Stimulated activated CD4-positive, alpha-beta T cell treated with anti-CD3 and anti-CD28 coated beads, Interleukin-2, amount 100 ng/mL, for 4 hours (primary cell): ENCODE measurements around the gene PIPOX.

Experiments
- DNase-seq: peaks from one replicate; pipeline ENCODE4 v3.0.0-alpha.2; 2020; ENCODE audit warnings: low read depth

Gene PIPOX

DNA sequence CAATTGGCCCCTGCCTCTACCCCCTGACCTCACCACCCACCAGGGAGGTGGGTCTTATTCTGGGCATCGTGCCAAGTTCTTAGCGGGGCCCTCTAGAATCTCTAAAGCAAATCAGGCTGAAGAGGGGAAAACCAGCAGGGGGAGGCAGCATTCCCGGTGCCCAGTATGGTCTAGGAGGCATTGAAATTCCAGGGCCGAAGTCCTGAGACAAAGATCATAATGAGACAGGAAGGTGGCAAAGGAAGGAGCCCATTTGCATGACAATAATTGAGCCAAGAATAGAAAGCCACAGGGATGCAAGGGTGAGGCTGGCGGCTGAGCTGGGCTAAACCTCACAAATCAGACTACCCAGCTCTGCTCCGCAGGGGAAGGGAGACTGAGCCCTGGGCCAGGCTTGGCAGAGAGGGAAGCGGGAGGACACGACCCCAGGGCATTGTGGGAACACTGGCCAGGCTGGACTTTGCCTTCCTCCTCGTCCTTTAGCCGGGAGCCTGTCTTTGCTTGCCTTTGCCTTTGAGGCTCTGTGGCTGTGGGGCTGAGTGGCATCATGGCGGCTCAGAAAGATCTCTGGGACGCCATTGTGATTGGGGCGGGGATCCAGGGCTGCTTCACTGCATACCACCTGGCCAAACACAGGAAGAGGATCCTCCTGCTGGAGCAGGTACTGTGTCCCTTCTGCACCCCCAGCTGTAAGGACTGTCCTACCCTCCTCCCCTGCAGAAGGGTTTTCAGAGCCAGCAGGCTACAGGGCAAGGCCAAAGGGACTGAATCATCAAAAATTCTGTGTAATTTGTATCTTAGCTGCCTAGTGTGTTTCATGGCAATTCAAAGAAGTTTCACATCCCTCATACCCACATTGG, at the start of gene PIPOX:
PIPOX (plus strand) TSS at position 463 of the 860 bp plus-strand sequence; CDS start at position 548, 85 bp downstream.
- no peak for DNase-seq

GRCh38 chr17:28993645-28994426, 49.1 kb upstream of the PIPOX start:
- no peak for DNase-seq

DNA sequence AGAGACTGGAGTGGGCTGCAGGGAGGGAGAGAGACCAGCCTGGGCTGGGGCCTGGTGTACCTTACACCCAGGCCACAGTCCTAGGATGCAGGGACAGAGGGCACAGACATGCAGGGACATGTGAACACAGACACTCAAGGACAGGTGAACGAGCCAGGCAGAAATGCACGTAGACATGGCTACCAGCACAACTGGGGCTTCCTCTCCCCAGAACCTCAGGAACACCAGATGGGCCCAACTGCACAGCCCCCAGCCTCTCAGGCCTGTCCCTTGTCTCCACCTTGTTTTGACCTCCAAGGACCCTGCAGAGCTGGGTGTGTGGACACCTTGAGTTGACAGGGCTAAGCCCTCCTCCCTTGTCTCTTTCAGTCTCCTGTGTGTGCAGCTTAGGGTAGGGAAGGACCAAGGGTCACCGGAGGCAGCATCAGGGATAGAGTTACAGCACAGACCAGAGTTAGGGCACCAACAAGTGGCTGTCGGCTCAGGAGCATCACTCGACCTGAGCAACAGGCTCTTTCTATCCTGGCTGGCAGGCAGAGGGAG, 46.3 kb upstream of the PIPOX start:
- DNase-seq: no peak

GRCh38 chr17:28997806-28998205, 45.1 kb upstream of the PIPOX start:
- DNase-seq: no peak

- no peak for DNase-seq
These were observed 43.7 kb upstream of the PIPOX start for GRCh38 chr17:28999206-28999605.

- DNase-seq: no peak
These were observed 42.0 kb upstream of the PIPOX start for GRCh38 chr17:29000973-29001372.

- no peak for DNase-seq
These were observed 40.1 kb upstream of the PIPOX start for GRCh38 chr17:29002811-29003210.

- no peak for DNase-seq
These were observed 39.7 kb upstream of the PIPOX start for GRCh38 chr17:29003289-29003688.

GRCh38 chr17:29004081-29004692, 38.8 kb upstream of the PIPOX start:
- DNase-seq: no peak

GRCh38 chr17:29005936-29006511, 36.9 kb upstream of the PIPOX start, which contains the start of gene SEZ6:
Gene SEZ6, minus strand, starts transcription at chr17:29006033. Its CDS starts 164 bp downstream, at chr17:29005869.
- DNase-seq: peak; percentile 37

DNA sequence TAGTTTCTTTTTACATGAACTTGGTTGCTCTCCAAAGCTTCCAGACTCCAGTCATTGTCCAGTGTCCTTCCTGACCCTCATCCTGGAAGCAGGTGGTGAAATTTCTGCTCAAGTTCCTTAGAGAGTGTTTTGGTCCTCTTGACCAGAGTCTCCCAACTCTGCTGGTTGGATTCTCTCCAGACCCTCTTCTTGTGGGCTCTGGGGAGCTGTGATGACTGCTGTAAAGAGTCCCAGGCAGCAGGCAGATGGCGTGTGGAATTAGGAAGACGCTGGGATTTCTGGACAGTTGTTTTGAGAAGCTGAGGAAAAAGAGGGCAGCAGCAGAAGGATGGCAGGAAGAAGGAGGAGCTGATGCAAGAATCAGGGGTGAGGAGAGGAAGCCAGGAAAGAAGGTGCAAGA, 35.5 kb upstream of the PIPOX start:
- DNase-seq: no peak

DNA sequence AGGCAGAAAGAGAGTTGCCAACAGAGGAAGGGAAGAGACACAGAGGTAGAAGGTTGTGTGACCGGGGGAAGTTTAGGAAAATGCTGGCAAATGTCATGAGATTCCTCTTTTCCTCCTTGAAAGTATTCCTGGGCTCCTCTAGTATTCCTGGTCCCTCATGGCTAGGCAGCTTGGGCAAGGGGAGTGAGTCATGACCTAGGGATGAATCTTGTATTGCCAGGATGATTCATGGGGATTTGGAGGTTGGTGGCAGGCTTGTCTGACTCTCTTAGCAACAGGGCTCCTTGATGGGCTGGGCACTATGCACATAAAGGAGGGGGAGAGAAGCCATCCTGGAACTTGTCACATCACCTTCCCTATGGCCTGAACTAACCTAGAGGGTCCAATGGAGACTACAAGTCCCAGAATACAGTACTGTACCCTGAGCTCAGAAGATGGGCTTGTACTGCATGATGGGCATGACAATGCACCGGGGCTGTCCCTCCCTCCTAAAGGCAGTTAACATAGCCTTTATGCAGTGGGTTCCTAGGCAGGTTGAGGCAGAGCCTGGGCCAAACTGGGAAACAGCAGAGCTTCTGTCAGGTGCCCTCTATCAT, 35.0 kb upstream of the PIPOX start:
- DNase-seq: no peak

DNA sequence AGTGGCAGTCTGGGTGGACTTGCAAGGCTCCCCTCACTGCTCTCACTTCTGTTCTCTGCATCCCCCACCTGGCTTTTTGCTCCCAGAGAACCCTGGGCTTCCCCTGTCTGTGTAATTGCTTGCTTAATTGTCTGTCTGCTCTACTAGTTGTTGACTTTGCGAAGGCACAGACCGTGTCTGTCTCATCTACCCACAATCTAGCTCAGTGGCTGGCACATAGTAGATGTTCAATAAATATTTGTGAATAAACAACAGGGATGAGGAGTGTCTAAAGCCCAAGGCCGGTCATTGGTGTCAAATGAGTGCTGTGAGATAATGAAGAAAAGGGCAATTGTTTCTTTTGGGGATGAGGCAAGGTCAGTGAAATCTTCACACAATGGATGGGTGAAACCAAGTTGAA, 34.4 kb upstream of the PIPOX start:
- DNase-seq: no peak

DNA sequence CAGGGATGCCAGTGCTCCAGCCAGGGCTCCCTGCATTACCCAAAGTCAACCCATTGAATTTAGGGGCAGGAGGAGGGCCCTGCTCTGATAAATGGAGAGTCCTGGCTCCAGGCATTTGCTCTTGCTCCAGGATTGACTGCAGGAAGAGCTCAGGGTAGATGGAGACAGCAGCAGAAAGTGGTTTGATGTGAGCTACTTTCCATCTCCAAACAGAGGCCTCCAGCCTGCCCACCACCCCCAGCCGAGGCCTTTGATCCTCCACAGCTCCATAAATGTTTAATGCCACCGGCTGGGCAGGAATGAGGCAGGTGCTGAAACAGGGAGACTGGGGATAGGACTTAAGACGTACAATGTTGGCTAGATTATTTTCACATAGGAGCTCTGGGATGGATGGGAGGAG, 32.8 kb upstream of the PIPOX start:
- no peak for DNase-seq

DNA sequence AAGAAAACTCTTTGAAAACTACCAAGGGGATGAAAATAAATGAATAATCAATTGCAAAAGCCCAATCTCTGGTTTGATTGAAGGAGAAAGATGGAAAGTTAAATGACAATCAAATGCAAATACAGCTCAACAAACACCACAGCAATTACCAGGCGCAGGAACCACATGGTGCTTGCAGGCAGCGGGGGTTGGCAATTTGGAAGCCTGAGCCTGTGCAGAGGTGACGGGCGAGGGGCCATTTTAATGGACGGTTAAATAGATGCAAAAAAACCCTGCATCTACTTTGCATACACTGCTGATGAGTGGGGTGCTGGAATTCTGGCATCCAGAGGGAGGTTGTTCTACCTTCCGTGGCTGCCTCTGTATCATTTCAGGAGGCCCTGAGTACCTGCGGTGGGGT, 32.4 kb upstream of the PIPOX start:
- no peak for DNase-seq

DNA sequence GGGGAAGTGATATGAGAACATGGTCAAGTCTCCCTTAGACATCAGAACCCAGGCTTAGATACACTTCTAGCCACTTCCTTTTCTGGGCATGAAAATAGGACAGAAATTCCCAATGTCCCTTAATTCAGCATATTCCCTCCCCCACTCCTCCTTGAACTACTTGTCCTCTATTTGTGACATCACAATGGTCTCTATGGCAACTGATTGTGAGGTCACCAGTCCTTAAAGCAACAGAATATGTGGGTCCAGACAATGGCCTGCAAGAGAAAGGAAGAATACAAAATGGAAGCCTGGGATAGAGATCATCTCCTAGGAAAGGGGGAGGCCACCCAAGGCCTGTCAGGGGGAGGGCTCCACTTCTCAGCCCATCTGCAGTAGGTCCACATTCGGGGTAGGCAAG, 30.4 kb upstream of the PIPOX start:
- DNase-seq: no peak

DNA sequence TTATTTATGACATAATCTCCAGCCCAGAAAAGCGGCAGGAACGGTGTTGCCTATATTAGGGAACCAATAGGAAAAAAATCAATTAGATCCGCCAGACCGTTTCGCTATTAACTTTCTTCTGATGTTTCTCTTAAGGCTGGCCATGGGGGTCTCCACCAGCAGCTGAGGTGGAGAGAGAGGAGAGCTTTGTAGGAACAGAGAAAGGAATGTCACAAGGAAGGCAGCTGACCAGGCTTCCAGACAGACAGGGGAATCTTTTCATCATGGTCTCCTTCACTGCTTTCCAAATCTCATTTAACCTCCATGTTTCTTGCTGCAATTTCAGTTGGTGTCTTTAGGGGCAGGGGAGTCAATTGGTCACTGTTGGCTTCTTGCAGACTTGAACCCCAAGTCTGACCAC, 28.2 kb upstream of the PIPOX start:
- no peak for DNase-seq

DNA sequence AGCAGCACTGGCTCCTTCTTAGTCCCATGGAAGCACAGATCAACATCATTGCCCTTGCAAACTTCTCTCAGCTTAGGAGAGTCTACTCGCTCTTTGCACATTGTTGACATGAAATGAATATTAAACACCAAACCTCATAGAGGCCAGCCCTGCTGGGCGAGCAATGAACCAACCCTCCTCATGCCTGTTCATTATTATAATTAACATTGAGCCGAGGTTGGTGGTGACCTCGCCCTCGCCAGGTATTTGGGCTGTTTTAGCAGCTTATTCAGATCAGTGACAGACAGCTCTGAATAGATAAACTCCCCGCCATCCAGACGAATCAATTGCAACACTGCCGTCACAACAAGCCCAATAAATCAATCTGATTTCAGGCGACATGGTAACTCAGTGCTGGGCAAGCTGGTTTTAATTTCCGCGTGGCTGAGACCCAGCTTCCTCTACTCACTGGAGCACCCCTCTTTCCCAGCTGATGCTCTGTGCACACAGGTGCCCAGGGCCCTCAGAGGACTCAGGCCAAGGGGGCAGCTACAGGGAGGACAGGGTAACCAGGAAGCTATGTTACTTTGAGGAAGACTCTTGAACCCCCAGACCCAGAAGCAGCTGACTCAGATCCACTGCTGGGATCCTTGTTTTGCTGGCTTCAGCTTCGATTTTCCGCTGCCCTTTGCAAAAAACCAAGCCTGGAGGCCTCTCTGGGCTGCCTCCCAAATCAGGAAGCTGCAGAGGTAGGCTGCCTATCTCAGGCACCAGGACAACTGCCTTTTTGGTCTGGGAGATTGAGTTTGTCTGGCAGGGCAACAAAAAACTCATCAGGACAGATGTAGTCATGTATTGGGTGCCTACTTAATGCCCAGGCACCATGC, 26.4 kb upstream of the PIPOX start:
- no peak for DNase-seq

GRCh38 chr17:29018788-29019474, 24.0 kb upstream of the PIPOX start:
- no peak for DNase-seq
